Stimulated activated CD8-positive, alpha-beta memory T cell treated with anti-CD3 and anti-CD28 coated beads, Interleukin-12 subunit alpha, Interleukin-12 subunit beta, amount 100 ng/mL, for 24 hours (primary cell): Measurements from ENCODE around the gene SLC12A8.

ENCODE experiments used
- DNase-seq: peaks from one replicate; pipeline ENCODE4 v3.0.0-alpha.2; 2020; ENCODE audit errors: extremely low read depth

SLC12A8 gene

GRCh38 chr3:125186261-125186787 lies 26.2 kb downstream of the SLC12A8 start:
- DNase-seq: no peak

- DNase-seq: no peak
These were observed 26.7 kb downstream of the SLC12A8 start for GRCh38 chr3:125185805-125186204.

- DNase-seq: no peak
These were observed 32.7 kb downstream of the SLC12A8 start for GRCh38 chr3:125179884-125180240.

GRCh38 chr3:125179143-125179883 lies 33.2 kb downstream of the SLC12A8 start:
- DNase-seq: no peak

- no peak for DNase-seq
These were observed 34.8 kb downstream of the SLC12A8 start for GRCh38 chr3:125177746-125178145.

GRCh38 chr3:125175295-125176078 lies 37.1 kb downstream of the SLC12A8 start:
- DNase-seq: no peak

- DNase-seq: no peak
These were observed 40.2 kb downstream of the SLC12A8 start for GRCh38 chr3:125172346-125172745.

- no peak for DNase-seq
These were observed 43.7 kb downstream of the SLC12A8 start for GRCh38 chr3:125168711-125169393.

GRCh38 chr3:125166599-125167136 lies 45.9 kb downstream of the SLC12A8 start:
- DNase-seq: no peak

- DNase-seq: no peak
These were observed 46.5 kb downstream of the SLC12A8 start for GRCh38 chr3:125165948-125166553.

GRCh38 chr3:125165189-125165947 lies 47.2 kb downstream of the SLC12A8 start:
- DNase-seq: no peak

GRCh38 chr3:125163739-125164601 lies 48.6 kb downstream of the SLC12A8 start:
- no peak for DNase-seq

- DNase-seq: no peak
These were observed 50.8 kb downstream of the SLC12A8 start for GRCh38 chr3:125161607-125162219.

- DNase-seq: no peak
These were observed 51.8 kb downstream of the SLC12A8 start for GRCh38 chr3:125160606-125161371.

GRCh38 chr3:125157183-125157582 lies 55.4 kb downstream of the SLC12A8 start:
- no peak for DNase-seq

- DNase-seq: no peak
These were observed 56.1 kb downstream of the SLC12A8 start for GRCh38 chr3:125156456-125156855.

- no peak for DNase-seq
These were observed 57.7 kb downstream of the SLC12A8 start for GRCh38 chr3:125154800-125155269.

GRCh38 chr3:125154110-125154509 lies 58.4 kb downstream of the SLC12A8 start:
- no peak for DNase-seq

GRCh38 chr3:125152951-125153350 lies 59.6 kb downstream of the SLC12A8 start:
- no peak for DNase-seq
